ENCODE data around the gene STXBP5. TPM values are rescaled to one million over a fixed set of nuclear protein-coding genes. Genes with fewer than 3 reads are reported as not detected.

The STXBP5 gene
- total RNA-seq, 2 donors from 2014 or later: 25.9 to 30.3 TPM

DNA sequence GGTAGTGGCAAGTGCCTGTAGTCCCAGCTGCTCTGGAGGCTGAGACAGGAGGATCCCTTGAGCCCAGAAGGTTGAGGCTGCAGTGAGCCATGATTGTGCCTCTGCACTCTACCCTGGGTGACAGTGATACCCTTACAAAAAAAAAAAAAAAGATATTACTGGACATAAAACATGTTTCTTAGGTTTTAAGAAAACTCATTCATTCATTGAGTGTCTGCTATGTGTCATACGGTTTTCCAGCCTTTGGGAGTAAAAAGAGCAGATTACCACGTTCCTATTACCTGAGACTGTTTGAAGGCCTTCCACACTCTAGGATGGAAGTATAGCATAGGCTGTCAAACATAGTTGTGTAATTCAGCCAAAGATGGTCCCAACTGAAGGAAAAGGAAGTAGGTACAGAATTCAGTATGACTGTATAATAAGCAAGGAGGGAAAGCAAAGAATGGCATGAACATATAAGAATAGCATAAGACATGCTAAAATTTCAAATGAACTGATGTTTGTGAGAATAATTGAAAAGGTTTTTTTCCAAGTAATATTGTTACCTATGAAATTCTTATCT, 22.0 kb downstream of the STXBP5 start:
- ATAC-seq (no peak), DNase-seq (no peak)
- no peak overlapping the region for H3K4me3 ChIP-seq
- H3K4me1 ChIP-seq: peaks cover 22% of the 10 kb centered on the region
- no peaks in the 10 kb centered on the region for H3K27me3 ChIP-seq
- H3K9me3 ChIP-seq: no peaks in the 10 kb centered on the region
- H3K27ac ChIP-seq: no peak overlapping the region
- TF ChIP-seq POLR2A (IDR thresholded peaks at IDR 0.05): no peak
- TF ChIP-seq, protein P1, sequence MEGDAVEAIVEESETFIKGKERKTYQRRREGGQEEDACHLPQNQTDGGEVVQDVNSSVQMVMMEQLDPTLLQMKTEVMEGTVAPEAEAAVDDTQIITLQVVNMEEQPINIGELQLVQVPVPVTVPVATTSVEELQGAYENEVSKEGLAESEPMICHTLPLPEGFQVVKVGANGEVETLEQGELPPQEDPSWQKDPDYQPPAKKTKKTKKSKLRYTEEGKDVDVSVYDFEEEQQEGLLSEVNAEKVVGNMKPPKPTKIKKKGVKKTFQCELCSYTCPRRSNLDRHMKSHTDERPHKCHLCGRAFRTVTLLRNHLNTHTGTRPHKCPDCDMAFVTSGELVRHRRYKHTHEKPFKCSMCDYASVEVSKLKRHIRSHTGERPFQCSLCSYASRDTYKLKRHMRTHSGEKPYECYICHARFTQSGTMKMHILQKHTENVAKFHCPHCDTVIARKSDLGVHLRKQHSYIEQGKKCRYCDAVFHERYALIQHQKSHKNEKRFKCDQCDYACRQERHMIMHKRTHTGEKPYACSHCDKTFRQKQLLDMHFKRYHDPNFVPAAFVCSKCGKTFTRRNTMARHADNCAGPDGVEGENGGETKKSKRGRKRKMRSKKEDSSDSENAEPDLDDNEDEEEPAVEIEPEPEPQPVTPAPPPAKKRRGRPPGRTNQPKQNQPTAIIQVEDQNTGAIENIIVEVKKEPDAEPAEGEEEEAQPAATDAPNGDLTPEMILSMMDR (IDR thresholded peaks at IDR 0.05): no peak
- H3K36me3 ChIP-seq (replicated peaks in 1 of 2; ENCODE audit: insufficient read depth in 1 of 2, low read depth in 2 of 2): no peaks in the 10 kb centered on the region
- intact Hi-C loops (cut with DNase I): no loop called here
- 95% methylated on average over 2 of the region's 2 CpGs for WGBS, 2 donors

DNA sequence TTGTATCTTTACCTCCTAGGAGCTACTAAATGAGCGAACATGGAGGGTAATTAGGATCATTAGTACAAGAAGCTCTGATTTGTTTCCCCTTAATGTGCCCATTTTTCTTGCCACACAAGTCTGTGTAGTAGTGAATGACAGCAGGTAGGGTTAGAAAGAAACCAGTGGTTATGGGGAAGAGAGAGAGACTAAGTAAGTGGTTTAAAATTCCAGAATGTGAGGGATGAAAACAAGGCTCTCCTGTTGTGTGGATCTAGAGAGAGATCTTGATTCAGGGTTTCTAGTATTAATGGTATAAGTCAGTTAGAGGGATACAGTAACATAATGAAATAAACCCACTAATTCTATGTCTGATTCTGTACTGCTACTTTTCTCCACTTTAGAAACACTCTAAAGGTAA, 22.7 kb downstream of the STXBP5 start:
- peaks cover 18% of the 10 kb centered on the region for H3K4me1 ChIP-seq
- ATAC-seq (no peak), DNase-seq (no peak)
- H3K36me3 ChIP-seq (replicated peaks in 1 of 2; ENCODE audit: insufficient read depth in 1 of 2, low read depth in 2 of 2): no peaks in the 10 kb centered on the region
- H3K27me3 ChIP-seq: no peaks in the 10 kb centered on the region
- no peaks in the 10 kb centered on the region for H3K9me3 ChIP-seq
- no peak overlapping the region for H3K4me3 ChIP-seq
- H3K27ac ChIP-seq: no peak overlapping the region
- intact Hi-C loops (cut with DNase I): no loop called here
- TF ChIP-seq POLR2A (IDR thresholded peaks at IDR 0.05): no peak
- TF ChIP-seq, protein P1 (IDR thresholded peaks at IDR 0.05): no peak
- WGBS, 2 donors: 96 to 100% methylated on average over 1 of the region's 1 CpG

DNA sequence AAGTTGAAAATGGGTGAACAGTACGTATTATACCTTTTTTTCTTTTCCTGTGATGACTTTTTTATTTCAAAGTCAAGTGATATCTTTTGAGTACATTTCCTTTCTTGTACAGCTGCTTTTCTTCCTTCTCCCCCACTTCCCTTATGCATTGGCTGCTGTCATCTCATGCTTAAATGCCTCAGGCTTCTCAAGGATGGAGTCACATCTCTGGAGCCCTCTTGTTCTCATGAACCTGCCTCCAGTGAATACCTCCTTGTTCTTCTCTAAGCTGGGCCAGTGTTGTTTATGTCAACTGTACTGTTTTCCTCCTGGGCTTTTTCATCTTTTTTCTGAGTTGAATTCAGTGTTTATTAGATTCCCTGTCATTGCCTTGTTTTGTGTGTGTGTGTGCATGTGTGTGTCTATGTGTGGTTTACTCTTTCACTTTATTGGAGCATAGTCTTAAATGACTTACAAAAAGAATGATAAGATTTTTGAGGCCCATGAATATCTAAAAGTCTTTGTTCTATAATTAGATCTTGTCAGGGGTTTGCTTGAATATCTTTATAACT, 23.6 kb downstream of the STXBP5 start:
- no peak overlapping the region for H3K4me3 ChIP-seq
- H3K36me3 ChIP-seq (replicated peaks in 1 of 2; ENCODE audit: insufficient read depth in 1 of 2, low read depth in 2 of 2): no peaks in the 10 kb centered on the region
- H3K27ac ChIP-seq: no peak overlapping the region
- no peak for DNase-seq
- H3K9me3 ChIP-seq: no peaks in the 10 kb centered on the region
- H3K4me1 ChIP-seq: peaks cover 9% of the 10 kb centered on the region
- intact Hi-C loops (cut with DNase I): no loop called here
- TF ChIP-seq, protein P1 (IDR thresholded peaks at IDR 0.05): no peak
- no peak for TF ChIP-seq POLR2A (IDR thresholded peaks at IDR 0.05)
- no peaks in the 10 kb centered on the region for H3K27me3 ChIP-seq
- ATAC-seq: no peak
- 76 to 83% methylated on average over 1 of the region's 1 CpG for WGBS, 2 donors

DNA sequence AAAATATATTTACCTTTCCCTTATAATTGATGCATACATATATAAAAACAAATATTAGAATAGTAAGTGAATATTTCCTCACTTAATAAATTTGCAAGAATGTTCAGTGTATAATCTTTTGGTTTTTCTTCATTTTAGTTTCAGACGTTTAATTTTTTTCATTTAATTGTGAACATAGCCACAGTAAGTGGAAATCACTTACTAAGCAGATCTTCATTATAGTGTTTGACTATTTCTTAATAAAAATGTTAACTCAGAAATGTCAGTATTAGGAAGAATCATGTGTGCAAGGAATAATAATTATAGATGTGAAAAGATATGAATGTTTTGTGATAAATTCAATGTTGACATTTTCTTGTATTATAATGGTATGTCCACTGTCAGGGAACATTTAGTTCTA, 27.4 kb downstream of the STXBP5 start:
- Histone ChIP-seq H3K4me3 (no peak overlapping the region), H3K27ac (no peak overlapping the region), H3K9me3 (no peaks in the 10 kb centered on the region), H3K27me3 (no peaks in the 10 kb centered on the region), H3K4me1 (peaks cover 11% of the 10 kb centered on the region), H3K36me3 (replicated peaks in 1 of 2; ENCODE audit: insufficient read depth in 1 of 2, low read depth in 2 of 2) (no peaks in the 10 kb centered on the region)
- TF ChIP-seq POLR2A (IDR thresholded peaks at IDR 0.05): no peak
- TF ChIP-seq, protein P1 (IDR thresholded peaks at IDR 0.05): no peak
- DNase-seq (no peak), ATAC-seq (no peak)
- WGBS, 2 donors: 68 to 70% methylated on average over 1 of the region's 1 CpG
- intact Hi-C loops (cut with DNase I): no loop called here

DNA sequence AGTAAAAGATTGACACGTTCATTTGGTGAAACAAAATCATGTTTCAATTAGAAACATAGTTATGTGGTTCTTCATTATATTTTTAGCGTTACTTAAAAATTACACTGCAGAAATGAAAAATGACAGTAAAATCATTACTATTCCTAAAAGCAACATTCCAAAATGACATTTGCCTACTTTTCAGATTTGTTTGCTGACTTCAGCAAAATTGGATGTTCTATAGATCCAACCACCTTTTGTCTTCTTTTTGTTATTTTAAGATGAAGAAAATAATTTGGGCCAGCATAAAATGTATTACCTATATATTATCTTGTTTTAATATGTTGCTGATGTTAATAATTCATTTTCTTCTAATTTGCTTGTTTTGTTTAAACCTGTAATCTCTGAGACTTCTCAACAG, 30.5 kb downstream of the STXBP5 start:
- DNase-seq (no peak), ATAC-seq (no peak)
- no peak for TF ChIP-seq POLR2A (IDR thresholded peaks at IDR 0.05)
- TF ChIP-seq, protein P1 (IDR thresholded peaks at IDR 0.05): no peak
- 79 to 83% methylated on average over 2 of the region's 2 CpGs for WGBS, 2 donors
- Histone ChIP-seq H3K27me3 (no peaks in the 10 kb centered on the region), H3K4me3 (no peak overlapping the region), H3K9me3 (no peaks in the 10 kb centered on the region), H3K4me1 (peaks cover 11% of the 10 kb centered on the region), H3K36me3 (replicated peaks in 1 of 2; ENCODE audit: insufficient read depth in 1 of 2, low read depth in 2 of 2) (peaks cover 0 to 2% of the 10 kb centered on the region in 2 donors), H3K27ac (no peak overlapping the region)
- intact Hi-C loops (cut with DNase I): no loop called here

Measured in body of pancreas (tissue), 4 donors.